VCaP (cell line): Measurements from ENCODE around the gene TGFBI.

ENCODE experiments used
- H3K27ac ChIP-seq: fragments of 450-650 bp; 2 replicates; pipeline ENCODE4 v1.5.1; 2017
- CTCF ChIP-seq: fragments of 450-650 bp; conservative IDR thresholded peaks from 2 replicates; pipeline ENCODE4 v1.5.1; 2017; ENCODE audit warnings: mild to moderate bottlenecking, moderate library complexity

TGFBI gene

GRCh38 chr5:135996611-135997010 lies 32.2 kb upstream of the TGFBI start:
- no peak overlapping the region for H3K27ac ChIP-seq
- TF ChIP-seq CTCF: no peak

- no peak for TF ChIP-seq CTCF
- no peak overlapping the region for H3K27ac ChIP-seq
These were observed 31.0 kb upstream of the TGFBI start for GRCh38 chr5:135997673-135998335.

GRCh38 chr5:135998889-135999288 lies 29.9 kb upstream of the TGFBI start:
- H3K27ac ChIP-seq: no peak overlapping the region
- no peak for TF ChIP-seq CTCF

GRCh38 chr5:135999406-136000139 lies 29.2 kb upstream of the TGFBI start:
- no peak overlapping the region for H3K27ac ChIP-seq
- no peak for TF ChIP-seq CTCF

- no peak for TF ChIP-seq CTCF
- no peak overlapping the region for H3K27ac ChIP-seq
These were observed 28.6 kb upstream of the TGFBI start for GRCh38 chr5:136000147-136000546.

GRCh38 chr5:136000932-136001331 lies 27.9 kb upstream of the TGFBI start:
- no peak for TF ChIP-seq CTCF
- H3K27ac ChIP-seq: no peak overlapping the region

GRCh38 chr5:136001466-136001981 lies 27.3 kb upstream of the TGFBI start:
- no peak for TF ChIP-seq CTCF
- H3K27ac ChIP-seq: no peak overlapping the region
